ENCODE results near the gene JUND. TPM values are rescaled to one million over a fixed set of nuclear protein-coding genes. Genes with fewer than 3 reads are reported as not detected.

The JUND gene
- total RNA-seq, 4 donors from 2014 or later = 152 to 386 (median 290) TPM

GRCh38 chr19:18304458-18305310 lies 23.3 kb upstream of the JUND start:
- no peaks in the 10 kb centered on the region for H3K9me3 ChIP-seq
- peaks cover 5 to 37% of the 10 kb centered on the region in 2 donors for H3K4me1 ChIP-seq
- peak; percentile 87 to 88 for DNase-seq
- H3K27ac ChIP-seq = peak overlapping the region; percentile 100
- H3K36me3 ChIP-seq = no peaks in the 10 kb centered on the region
- peak; percentile 74 to 88 for TF ChIP-seq POLR2A (IDR thresholded peaks at IDR 0.05)
- TF ChIP-seq CTCF (IDR thresholded peaks at IDR 0.05) = peak in 1 of 4 experiments; percentile 20
- H3K4me3 ChIP-seq = peak overlapping the region; percentile 34 to 47
- intact Hi-C loops (cut with DNase I; ENCODE audit: low total_unique reads) = no loop called here
- H3K27me3 ChIP-seq = no peaks in the 10 kb centered on the region

- Histone ChIP-seq H3K4me3 (peak overlapping the region; percentile 34 to 47), H3K27me3 (no peaks in the 10 kb centered on the region), H3K27ac (peak overlapping the region; percentile 100), H3K9me3 (no peaks in the 10 kb centered on the region), H3K36me3 (no peaks in the 10 kb centered on the region), H3K4me1 (peaks cover 5 to 37% of the 10 kb centered on the region in 2 donors)
- DNase-seq = no peak
- intact Hi-C loops (cut with DNase I; ENCODE audit: low total_unique reads) = no loop called here
- TF ChIP-seq POLR2A (IDR thresholded peaks at IDR 0.05) = no peak
- TF ChIP-seq CTCF (IDR thresholded peaks at IDR 0.05) = no peak
Measured at GRCh38 chr19:18304208-18304457, 22.7 kb upstream of the JUND start.

DNA sequence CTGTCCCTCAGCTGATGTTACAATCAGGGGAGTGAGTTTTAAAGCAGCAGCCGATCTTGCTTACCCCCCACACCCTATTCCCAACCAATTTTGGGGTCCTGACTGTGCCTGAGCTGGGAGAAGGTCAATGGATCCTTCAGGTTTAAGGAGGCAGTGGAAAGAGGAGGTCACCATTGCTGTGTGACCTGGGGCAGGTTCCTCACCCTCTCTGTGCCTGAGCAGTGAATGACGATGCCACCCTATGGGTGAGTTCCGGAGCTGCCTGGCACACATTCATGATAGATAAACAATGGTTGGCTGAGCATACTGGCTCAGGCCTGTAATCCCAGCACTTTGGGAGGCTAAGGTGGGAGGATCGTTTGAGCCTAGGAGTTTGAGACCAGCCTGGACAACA lies 20.3 kb upstream of the JUND start:
- H3K4me3 ChIP-seq = no peak overlapping the region
- intact Hi-C loops (cut with DNase I; ENCODE audit: low total_unique reads) = no loop called here
- DNase-seq = peak in 1 of 2 donors; percentile 16
- TF ChIP-seq CTCF (IDR thresholded peaks at IDR 0.05) (no peak), POLR2A (IDR thresholded peaks at IDR 0.05) (no peak)
- H3K27ac ChIP-seq = peak overlapping the region; percentile 100
- H3K36me3 ChIP-seq = no peaks in the 10 kb centered on the region
- H3K4me1 ChIP-seq = peaks cover 5 to 37% of the 10 kb centered on the region in 2 donors
- no peaks in the 10 kb centered on the region for H3K27me3 ChIP-seq
- no peaks in the 10 kb centered on the region for H3K9me3 ChIP-seq

- peak; percentile 83 to 85 for DNase-seq
- H3K27me3 ChIP-seq = no peaks in the 10 kb centered on the region
- H3K27ac ChIP-seq = peak overlapping the region; percentile 100
- H3K4me1 ChIP-seq = peaks cover 5 to 32% of the 10 kb centered on the region in 2 donors
- no peak overlapping the region for H3K4me3 ChIP-seq
- intact Hi-C loops (cut with DNase I; ENCODE audit: low total_unique reads) = no loop called here
- no peaks in the 10 kb centered on the region for H3K9me3 ChIP-seq
- H3K36me3 ChIP-seq = no peaks in the 10 kb centered on the region
- TF ChIP-seq POLR2A (IDR thresholded peaks at IDR 0.05) (peak in 1 of 2 donors; percentile 24), CTCF (IDR thresholded peaks at IDR 0.05) (no peak)
Measured at GRCh38 chr19:18300930-18301717, 19.7 kb upstream of the JUND start.

GRCh38 chr19:18299654-18300053 lies 18.2 kb upstream of the JUND start:
- H3K27ac ChIP-seq = peak overlapping the region in 1 of 2 donors; percentile 100
- no peak for TF ChIP-seq POLR2A (IDR thresholded peaks at IDR 0.05)
- intact Hi-C loops (cut with DNase I; ENCODE audit: low total_unique reads) = no loop called here

More at GRCh38 chr19:18299654-18300053, 18.2 kb upstream of the JUND start:
- Histone ChIP-seq H3K9me3 (no peaks in the 10 kb centered on the region), H3K36me3 (no peaks in the 10 kb centered on the region), H3K27me3 (no peaks in the 10 kb centered on the region), H3K4me3 (no peak overlapping the region), H3K4me1 (peaks cover 5 to 32% of the 10 kb centered on the region in 2 donors)
- DNase-seq = no peak

Data from uterus (tissue), 4 donors.